Erythroblast (primary cell): Measurements from ENCODE around the gene DPP10.

ENCODE experiments used
- GATA1 ChIP-seq: IDR thresholded peaks from 2 replicates; pipeline ENCODE4 v1.6.1; 2011; ENCODE audit warnings: low read depth, mild to moderate bottlenecking, control low read depth, low read length, moderate library complexity
- POLR2A ChIP-seq: IDR thresholded peaks from 2 replicates; pipeline ENCODE4 v1.6.1; 2011; ENCODE audit warnings: mild to moderate bottlenecking, low read length

GRCh38 chr2:114577657-114578056 is 135.2 kb downstream of the DPP10 start:
- TF ChIP-seq POLR2A (no peak), GATA1 (no peak)
